Mucosa of rectum (tissue), 2 donors: ENCODE results near the gene CDH13.

Experiments used
- H3K27ac ChIP-seq, 2 donors: one replicate each; pipeline ENCODE4 v1.7.0; 2013; ENCODE audit warnings: inconsistent platforms in 2 of 2, low read depth in 2 of 2, low read length in 2 of 2
- H3K27me3 ChIP-seq, 2 donors: one replicate each; pipeline ENCODE4 v1.7.0; 2013; ENCODE audit warnings: low read length in 2 of 2; ENCODE audit not compliant: control insufficient read depth in 2 of 2, insufficient read depth in 2 of 2
- H3K36me3 ChIP-seq, 2 donors: one replicate each; pipeline ENCODE4 v1.7.0; 2013; ENCODE audit warnings: low read length in 2 of 2; ENCODE audit not compliant: control insufficient read depth in 2 of 2, insufficient read depth in 2 of 2
- H3K4me1 ChIP-seq, 2 donors: one replicate each; pipeline ENCODE4 v1.7.0; 2013; ENCODE audit warnings: low read length in 2 of 2, mild to moderate bottlenecking in 1 of 2; ENCODE audit not compliant: control insufficient read depth in 2 of 2, insufficient read depth in 2 of 2
- H3K4me3 ChIP-seq, 2 donors: one replicate each; pipeline ENCODE4 v1.7.0; 2013; ENCODE audit warnings: low read length in 2 of 2
- H3K9ac ChIP-seq, 2 donors: one replicate each; pipeline ENCODE4 v1.7.0; 2013; ENCODE audit warnings: low read length in 2 of 2, low read depth in 1 of 2, mild to moderate bottlenecking in 1 of 2
- H3K9me3 ChIP-seq, 2 donors: one replicate each; pipeline ENCODE4 v1.7.0; 2013; ENCODE audit warnings: low read length in 2 of 2; ENCODE audit not compliant: control insufficient read depth in 2 of 2
- donor health status: healthy.
- donor health status: Normal muscosa, but diverticular disease.

Gene CDH13

GRCh38 chr16:82945420-82946101 is 318.8 kb downstream of the CDH13 start:
- Histone ChIP-seq H3K9me3 (no peaks in the 10 kb centered on the region), H3K9ac (no peak overlapping the region), H3K27ac (no peak overlapping the region), H3K4me1 (no peaks in the 10 kb centered on the region), H3K4me3 (no peak overlapping the region), H3K36me3 (no peaks in the 10 kb centered on the region), H3K27me3 (no peaks in the 10 kb centered on the region)

- no peaks in the 10 kb centered on the region for H3K9me3 ChIP-seq
- H3K27me3 ChIP-seq = no peaks in the 10 kb centered on the region
- H3K27ac ChIP-seq = no peak overlapping the region
- H3K4me1 ChIP-seq = no peaks in the 10 kb centered on the region
- H3K4me3 ChIP-seq = no peak overlapping the region
- no peak overlapping the region for H3K9ac ChIP-seq
- H3K36me3 ChIP-seq = no peaks in the 10 kb centered on the region
These were observed 320.9 kb downstream of the CDH13 start for GRCh38 chr16:82947698-82948097.

- Histone ChIP-seq H3K4me3 (no peak overlapping the region), H3K9ac (no peak overlapping the region), H3K27ac (no peak overlapping the region), H3K4me1 (no peaks in the 10 kb centered on the region), H3K36me3 (no peaks in the 10 kb centered on the region), H3K9me3 (no peaks in the 10 kb centered on the region), H3K27me3 (no peaks in the 10 kb centered on the region)
These were observed 322.2 kb downstream of the CDH13 start for GRCh38 chr16:82949016-82949415.

GRCh38 chr16:82953517-82953916 is 326.7 kb downstream of the CDH13 start:
- Histone ChIP-seq H3K4me1 (no peaks in the 10 kb centered on the region), H3K36me3 (no peaks in the 10 kb centered on the region), H3K9ac (no peak overlapping the region), H3K4me3 (no peak overlapping the region), H3K27me3 (no peaks in the 10 kb centered on the region), H3K9me3 (no peaks in the 10 kb centered on the region), H3K27ac (no peak overlapping the region)

GRCh38 chr16:82954224-82954929 is 327.6 kb downstream of the CDH13 start:
- H3K4me1 ChIP-seq = no peaks in the 10 kb centered on the region
- H3K27ac ChIP-seq = no peak overlapping the region
- H3K36me3 ChIP-seq = no peaks in the 10 kb centered on the region
- no peak overlapping the region for H3K9ac ChIP-seq
- no peaks in the 10 kb centered on the region for H3K9me3 ChIP-seq
- H3K27me3 ChIP-seq = no peaks in the 10 kb centered on the region
- H3K4me3 ChIP-seq = no peak overlapping the region

- Histone ChIP-seq H3K9me3 (no peaks in the 10 kb centered on the region), H3K4me3 (no peak overlapping the region), H3K27me3 (no peaks in the 10 kb centered on the region), H3K27ac (no peak overlapping the region), H3K4me1 (no peaks in the 10 kb centered on the region), H3K9ac (no peak overlapping the region), H3K36me3 (no peaks in the 10 kb centered on the region)
These were observed 329.1 kb downstream of the CDH13 start for GRCh38 chr16:82955741-82956348.

GRCh38 chr16:82957212-82957611 is 330.4 kb downstream of the CDH13 start:
- no peaks in the 10 kb centered on the region for H3K9me3 ChIP-seq
- no peaks in the 10 kb centered on the region for H3K4me1 ChIP-seq
- H3K36me3 ChIP-seq = no peaks in the 10 kb centered on the region
- H3K4me3 ChIP-seq = no peak overlapping the region
- H3K27ac ChIP-seq = no peak overlapping the region
- H3K9ac ChIP-seq = no peak overlapping the region
- no peaks in the 10 kb centered on the region for H3K27me3 ChIP-seq

GRCh38 chr16:82960918-82961317 is 334.1 kb downstream of the CDH13 start:
- H3K27me3 ChIP-seq = no peaks in the 10 kb centered on the region
- H3K9ac ChIP-seq = no peak overlapping the region
- H3K36me3 ChIP-seq = no peaks in the 10 kb centered on the region
- no peak overlapping the region for H3K27ac ChIP-seq
- H3K4me3 ChIP-seq = no peak overlapping the region
- no peaks in the 10 kb centered on the region for H3K9me3 ChIP-seq
- no peaks in the 10 kb centered on the region for H3K4me1 ChIP-seq

- H3K27ac ChIP-seq = no peak overlapping the region
- H3K4me3 ChIP-seq = no peak overlapping the region
- H3K27me3 ChIP-seq = no peaks in the 10 kb centered on the region
- H3K36me3 ChIP-seq = no peaks in the 10 kb centered on the region
- H3K4me1 ChIP-seq = no peaks in the 10 kb centered on the region
- H3K9ac ChIP-seq = no peak overlapping the region
- no peaks in the 10 kb centered on the region for H3K9me3 ChIP-seq
These were observed 336.9 kb downstream of the CDH13 start for GRCh38 chr16:82963653-82964052.

- Histone ChIP-seq H3K4me1 (no peaks in the 10 kb centered on the region), H3K4me3 (no peak overlapping the region), H3K27me3 (no peaks in the 10 kb centered on the region), H3K36me3 (no peaks in the 10 kb centered on the region), H3K9me3 (no peaks in the 10 kb centered on the region), H3K27ac (no peak overlapping the region), H3K9ac (no peak overlapping the region)
These were observed 339.0 kb downstream of the CDH13 start for GRCh38 chr16:82965808-82966207.
